H1 (cell line): ENCODE measurements around the gene TOR1AIP1. TPM values are rescaled to one million over a fixed set of nuclear protein-coding genes. Genes with fewer than 3 reads are reported as not detected.

Experiments used
- CTCF ChIA-PET: fragments of 300-600 bp; sonication (Branson Sonifier 250); formaldehyde crosslinking; loops from one replicate; lab custom pipeline; 2021; ENCODE audit not compliant: partially characterized antibody; lab: Charles Lee
- POLR2A ChIA-PET: fragments of 300-600 bp; sonication (Branson Sonifier 250); formaldehyde crosslinking; loops from one replicate; lab custom pipeline; 2021; ENCODE audit warnings: inconsistent platforms; ENCODE audit not compliant: partially characterized antibody; lab: Charles Lee
- DNase-seq, 2 experiments: peaks; one replicate each; pipeline versions ENCODE4 v3.0.0 to v3.0.0-alpha.2; 2010 to 2022; ENCODE audit warnings: low spot score in 2 of 2, low read depth in 1 of 2, mixed read lengths in 1 of 2
- FAIRE-seq: peaks from 2 replicates; lab custom pipeline; 2011; peaks lifted over from hg19 to GRCh38; lab: Jason Lieb, UNC
- H2AFZ ChIP-seq: 2 replicates; pipeline ENCODE4 v1.8.1; 2012; ENCODE audit warnings: low read length, inconsistent platforms
- H2AK5ac ChIP-seq: 2 replicates; pipeline ENCODE4 v1.6.1; 2013; ENCODE audit warnings: low read depth, low read length
- H2BK120ac ChIP-seq: replicated peaks from 2 replicates; pipeline ENCODE3; 2013; ENCODE audit warnings: low read depth, low read length, inconsistent platforms
- H2BK12ac ChIP-seq: 2 replicates; pipeline ENCODE4 v1.6.1; 2013; ENCODE audit warnings: low read depth, low read length
- H2BK15ac ChIP-seq: 2 replicates; pipeline ENCODE4 v1.6.1; 2013; ENCODE audit warnings: low read length
- H2BK20ac ChIP-seq: 2 replicates; pipeline ENCODE4 v1.6.1; 2013; ENCODE audit warnings: low read length
- H2BK5ac ChIP-seq: 2 replicates; pipeline ENCODE4 v1.6.1; 2013; ENCODE audit warnings: low read depth, low read length
- H3K14ac ChIP-seq: 2 replicates; pipeline ENCODE4 v1.6.1; 2013; ENCODE audit warnings: inconsistent platforms; ENCODE audit not compliant: insufficient read length
- H3K18ac ChIP-seq: 2 replicates; pipeline ENCODE4 v1.6.1; 2013; ENCODE audit warnings: low read length; ENCODE audit errors: extremely low read depth
- H3K23ac ChIP-seq: 2 replicates; pipeline ENCODE4 v1.6.1; 2013; ENCODE audit warnings: inconsistent platforms; ENCODE audit not compliant: insufficient read length
- H3K23me2 ChIP-seq: 2 replicates; pipeline ENCODE4 v1.6.1; 2013; ENCODE audit warnings: low read depth, low read length
- H3K27ac ChIP-seq: 2 replicates; pipeline ENCODE4 v1.6.1; 2011; ENCODE audit warnings: low read depth, low read length, inconsistent platforms
- H3K27me3 ChIP-seq, 4 experiments: replicated peaks in 1 of 4; 1 replicate in 1 of 4; 2 replicates in 3 of 4; pipeline versions ENCODE4 v1.6.1 to v1.8.1; 2011 to 2013; ENCODE audit warnings: low read length in 3 of 4, mild to moderate bottlenecking in 3 of 4, inconsistent platforms in 2 of 4, mixed read lengths in 2 of 4, moderate library complexity in 1 of 4; ENCODE audit not compliant: control insufficient read depth in 3 of 4, insufficient read depth in 3 of 4; ENCODE audit errors: extremely low read depth in 1 of 4
- H3K36me3 ChIP-seq, 4 experiments: 2 replicates each; pipeline versions ENCODE4 v1.6.1 to v1.8.1; 2011 to 2013; ENCODE audit warnings: mild to moderate bottlenecking in 4 of 4, low read length in 3 of 4, moderate library complexity in 2 of 4, control low read depth in 1 of 4, inconsistent platforms in 1 of 4; ENCODE audit not compliant: insufficient read depth in 4 of 4, control insufficient read depth in 2 of 4
- H3K4ac ChIP-seq: replicated peaks from 2 replicates; pipeline ENCODE3; 2013; ENCODE audit warnings: low read length, low read depth, mixed read lengths, inconsistent platforms; ENCODE audit not compliant: insufficient read length
- H3K4me1 ChIP-seq, 4 experiments: replicated peaks in 1 of 4; 1 replicate in 1 of 4; 2 replicates in 3 of 4; pipeline versions ENCODE4 v1.6.1 to v1.8.1; 2011 to 2013; ENCODE audit warnings: low read length in 3 of 4, inconsistent platforms in 2 of 4, mixed read lengths in 1 of 4; ENCODE audit not compliant: insufficient read depth in 4 of 4, control insufficient read depth in 3 of 4
- H3K4me2 ChIP-seq, 2 experiments: 2 replicates each; pipeline versions ENCODE4 v1.6.1 to v1.8.1; 2011 to 2013; ENCODE audit warnings: low read depth in 2 of 2, low read length in 2 of 2, control low read depth in 1 of 2, inconsistent platforms in 1 of 2, mild to moderate bottlenecking in 1 of 2; ENCODE audit not compliant: insufficient read depth in 1 of 2
- H3K4me3 ChIP-seq, 4 experiments: fragments of 200-600, 300-600 bp in 1 of 4; sonication (generic), shearing (Covaris generic), sonication (Bioruptor Twin) in 1 of 4; 2 replicates each; pipeline versions ENCODE4 v1.5.1 to v1.8.1; 2011 to 2016; ENCODE audit warnings: low read length in 4 of 4, low read depth in 3 of 4, control low read depth in 2 of 4, inconsistent platforms in 2 of 4, mild to moderate bottlenecking in 2 of 4, mixed read lengths in 1 of 4, moderate library complexity in 1 of 4; ENCODE audit not compliant: insufficient read depth in 2 of 4; ENCODE audit errors: extremely low read depth in 1 of 4
- H3K56ac ChIP-seq: replicated peaks from 2 replicates; pipeline ENCODE3; 2013; ENCODE audit warnings: low read depth, mild to moderate bottlenecking, mixed read lengths, low read length, inconsistent platforms; ENCODE audit not compliant: insufficient read length
- H3K79me1 ChIP-seq: 2 replicates; pipeline ENCODE4 v1.6.1; 2013; ENCODE audit warnings: low read depth, low read length, control low read depth
- H3K79me2 ChIP-seq, 2 experiments: 2 replicates each; pipeline versions ENCODE4 v1.6.1 to v1.8.1; 2012 to 2013; ENCODE audit warnings: low read length in 2 of 2, mild to moderate bottlenecking in 2 of 2, inconsistent platforms in 1 of 2; ENCODE audit not compliant: insufficient read depth in 2 of 2, control insufficient read depth in 1 of 2
- H3K9ac ChIP-seq, 4 experiments: replicated peaks in 1 of 4; 1 replicate in 1 of 4; 2 replicates in 3 of 4; pipeline versions ENCODE4 v1.6.1 to v1.8.1; 2011 to 2013; ENCODE audit warnings: low read depth in 3 of 4, low read length in 3 of 4, control low read depth in 2 of 4, mild to moderate bottlenecking in 2 of 4, moderate library complexity in 2 of 4, inconsistent platforms in 1 of 4; ENCODE audit errors: extremely low read depth in 1 of 4
- H3K9me3 ChIP-seq, 2 experiments: 2 replicates each; pipeline versions ENCODE4 v1.6.1 to v1.8.1; 2012 to 2013; ENCODE audit warnings: mild to moderate bottlenecking in 2 of 2, moderate library complexity in 2 of 2, control low read depth in 1 of 2, inconsistent platforms in 1 of 2, low read depth in 1 of 2, low read length in 1 of 2, mixed read lengths in 1 of 2; ENCODE audit not compliant: insufficient read depth in 2 of 2
- H4K20me1 ChIP-seq, 2 experiments: replicated peaks in 1 of 2; 2 replicates each; pipeline versions ENCODE3 to v1.8.1; 2011 to 2013; ENCODE audit warnings: inconsistent platforms in 2 of 2, low read length in 2 of 2, mild to moderate bottlenecking in 1 of 2; ENCODE audit not compliant: insufficient read depth in 2 of 2, control insufficient read depth in 1 of 2
- H4K5ac ChIP-seq: 2 replicates; pipeline ENCODE4 v1.6.1; 2013; ENCODE audit warnings: low read length, low read depth, mixed read lengths, inconsistent platforms; ENCODE audit not compliant: insufficient read length
- H4K8ac ChIP-seq: 2 replicates; pipeline ENCODE4 v1.8.0; 2013; ENCODE audit warnings: mild to moderate bottlenecking, moderate library complexity, low read length, inconsistent platforms; ENCODE audit not compliant: insufficient read depth; ENCODE audit errors: extremely low read depth
- H4K91ac ChIP-seq: replicated peaks from 2 replicates; pipeline ENCODE3; 2013; ENCODE audit warnings: low read length, mixed read lengths, inconsistent platforms; ENCODE audit not compliant: insufficient read length
- CREB1 ChIP-seq: IDR thresholded peaks from 2 replicates; pipeline ENCODE4 v1.6.1; 2012; ENCODE audit warnings: inconsistent platforms
- CTBP2 ChIP-seq: IDR thresholded peaks from 2 replicates; pipeline ENCODE4 v1.7.0; 2011; ENCODE audit warnings: borderline replicate concordance, mild to moderate bottlenecking, moderate library complexity, mixed read lengths, low read length; ENCODE audit not compliant: insufficient read depth, insufficient read length
- EP300 ChIP-seq, 2 experiments: IDR thresholded peaks; 1 replicate in 1 of 2; 2 replicates in 1 of 2; pipeline ENCODE4 v1.6.1; 2011 to 2012; ENCODE audit warnings: low read depth in 2 of 2, low read length in 2 of 2, mild to moderate bottlenecking in 2 of 2, borderline replicate concordance in 1 of 2, inconsistent platforms in 1 of 2, moderate library complexity in 1 of 2
- GABPA ChIP-seq: IDR thresholded peaks from 2 replicates; pipeline ENCODE4 v1.6.1; 2011; ENCODE audit warnings: mild to moderate bottlenecking, low read length, moderate library complexity, borderline replicate concordance; ENCODE audit not compliant: insufficient read depth
- GTF2F1 ChIP-seq: IDR thresholded peaks from 2 replicates; pipeline ENCODE4 v1.6.1; 2012; ENCODE audit warnings: low read depth, low read length, improper control_type of control experiment, borderline replicate concordance
- RXRA ChIP-seq: IDR thresholded peaks from 2 replicates; pipeline ENCODE4 v1.6.1; 2011; ENCODE audit warnings: low read depth, mild to moderate bottlenecking, low read length, moderate library complexity; ENCODE audit not compliant: insufficient read depth
- SIN3A ChIP-seq, 2 experiments: IDR thresholded peaks in 1 of 2; conservative IDR thresholded peaks in 1 of 2; 2 replicates each; pipeline ENCODE4 v1.6.1; 2011 to 2012; ENCODE audit warnings: low read length in 2 of 2, improper control_type of control experiment in 1 of 2, low read depth in 1 of 2, mild to moderate bottlenecking in 1 of 2
- TBP ChIP-seq: IDR thresholded peaks from 2 replicates; pipeline ENCODE4 v1.6.1; 2011; ENCODE audit warnings: low read depth, low read length, improper control_type of control experiment
- WGBS, 2 experiments: shearing (Covaris generic) in 1 of 2; methylation state at CpG; one replicate each; pipeline versions ENCODE4 v1.1.6 to v1.1.7; 2013 to 2015; ENCODE audit warnings: low lambda C conversion rate in 2 of 2, mixed read lengths in 2 of 2, inconsistent platforms in 1 of 2, low coverage in 1 of 2, missing lambda C conversion rate in 1 of 2; ENCODE audit not compliant: insufficient replicate concordance in 2 of 2, insufficient coverage in 1 of 2, insufficient read length in 1 of 2; ENCODE audit errors: extremely low coverage in 1 of 2, missing lambda C conversion rate in 1 of 2; 5-methylcytosine and 5-hydroxymethylcytosine counted together
- polyA plus RNA-seq, 7 experiments: library from polyadenylated mRNA; depleted of rRNA in 3 of 7; stranded (reverse) in 5 of 7; unstranded in 2 of 7; fragments of >200 nt in 5 of 7; fragments of 200-250 nt in 2 of 7; gene quantifications; 1 replicate in 5 of 7; 2 replicates in 1 of 7; 4 replicates in 1 of 7; pipeline versions ENCODE4 v1.2.1 to v1.2.3, GENCODE V29; 2011 to 2013; ENCODE audit warnings: missing spikeins in 2 of 7, mixed read lengths in 2 of 7
- total RNA-seq: library from RNA; stranded (reverse); fragmentation: NEBNext Ultra II Directional; extraction: Animal tissue kit (Norgen Biotek cat#: 25700); gene quantifications from 2 replicates; pipeline ENCODE4 v1.2.1, GENCODE V29; 2021

TOR1AIP1 gene
- total and polyA plus RNA-seq, 2 of the 8 experiments (the other 6 are each of a cell fraction or from before 2014, with no cell fraction given), result 5.7 to 22.8 TPM

GRCh38 chr1:179840107-179840506 is 42.0 kb upstream of the TOR1AIP1 start:
- Histone ChIP-seq H2BK15ac (no peak overlapping the region), H2AK5ac (no peak overlapping the region), H3K79me1 (no peaks in the 10 kb centered on the region), H3K79me2 (no peaks in the 10 kb centered on the region), H4K20me1 (peaks cover 0 to 2% of the 10 kb centered on the region in 2 experiments), H2BK5ac (no peak overlapping the region), H2BK120ac (no peak overlapping the region), H3K27me3 (no peaks in the 10 kb centered on the region), H3K9me3 (no peaks in the 10 kb centered on the region; a peak in 1 of 4 replicates), H3K27ac (no peak overlapping the region), H3K4me2 (no peak overlapping the region), H3K23me2 (no peaks in the 10 kb centered on the region), H3K4me1 (no peaks in the 10 kb centered on the region), H3K9ac (no peak overlapping the region), H3K4me3 (no peak overlapping the region), H3K56ac (no peak overlapping the region), H3K36me3 (peaks cover 0 to 2% (median 0%) of the 10 kb centered on the region in 4 experiments; a peak in 1 of 8 replicates), H2AFZ (no peak overlapping the region), H2BK12ac (no peak overlapping the region), H4K8ac (no peak overlapping the region), H3K18ac (no peak overlapping the region), H3K14ac (no peak overlapping the region), H4K91ac (no peak overlapping the region), H4K5ac (no peak overlapping the region), H2BK20ac (no peak overlapping the region), H3K23ac (no peak overlapping the region), H3K4ac (no peak overlapping the region)
- ChIA-PET CTCF (interaction anchor here (1.3 to 5.1 kb wide), 3 partner anchors 9 to 30 kb away, joined by 3 to 26 read pairs (median 5); no protein-coding TSS in a partner anchor), POLR2A (interaction anchor here (0.5 kb wide), 1 partner anchor 911 kb away, joined by 3 read pairs; no protein-coding TSS in a partner anchor)
- TF ChIP-seq EP300 (IDR thresholded peaks at IDR 0.05; ENCODE audit: borderline replicate concordance in 1 of 2, low read depth in 2 of 2, low read length in 2 of 2) (no peak), RXRA (no peak), GABPA (no peak), SIN3A (conservative IDR thresholded peaks at IDR 0.05 in 1 of 2, IDR thresholded peaks at IDR 0.05 in 1 of 2; ENCODE audit: low read depth in 1 of 2, low read length in 2 of 2) (no peak), TBP (no peak), GTF2F1 (no peak), CTBP2 (no peak), CREB1 (no peak)
- WGBS, 2 experiments, result 94% methylated on average over 3 of the region's 3 CpGs; no CpG with 5 or more reads in 1 of the 2 experiments
- FAIRE-seq (no peak), DNase-seq (no peak)
